Ascending aorta (tissue), 2 donors: ENCODE data around the gene PLA2G4F. TPM values are rescaled to one million over a fixed set of nuclear protein-coding genes. Genes with fewer than 3 reads are reported as not detected.

Experiments
- DNase-seq, 2 donors: peaks; one replicate each; pipeline ENCODE4 v3.0.0-alpha.2; 2019; ENCODE audit warnings: low spot score in 2 of 2
- H3K27ac ChIP-seq, 2 donors: fragments of 200-600 bp; sonication (generic); one replicate each; pipeline ENCODE4 v1.5.1; 2016 to 2017; ENCODE audit warnings: mild to moderate bottlenecking in 1 of 2
- H3K27me3 ChIP-seq: fragments of 200-600 bp; sonication (generic); one replicate; pipeline ENCODE4 v1.5.1; 2017
- H3K36me3 ChIP-seq, 2 donors: fragments of 200-600 bp; sonication (generic); one replicate each; pipeline ENCODE4 v1.5.1; 2016
- H3K4me1 ChIP-seq, 2 donors: fragments of 200-600 bp; sonication (generic); one replicate each; pipeline ENCODE4 v1.5.1; 2016 to 2017; ENCODE audit warnings: mild to moderate bottlenecking in 1 of 2
- H3K4me3 ChIP-seq, 2 donors: fragments of 200-600 bp; sonication (generic); one replicate each; pipeline ENCODE4 v1.5.1; 2016 to 2017; ENCODE audit warnings: mild to moderate bottlenecking in 1 of 2
- H3K9me3 ChIP-seq, 2 donors: fragments of 200-600 bp; sonication (generic); one replicate each; pipeline ENCODE4 v1.5.1; 2016
- intact Hi-C: fragments of 100-400 bp; cut with DNase I; formaldehyde crosslinking; loops from one replicate; pipeline ENCODE4 v1.15.1; 2023
- total RNA-seq: library from RNA; depleted of rRNA; stranded (reverse); fragments of >200 nt; gene quantifications from one replicate; pipeline ENCODE4 v1.1.0, GENCODE V29; 2016
- TF ChIP-seq, protein P1 (sequence below), 3 experiments: fragments of 200-600 bp in 2 of 3; fragments of 450-650 bp in 1 of 3; sonication (generic) in 2 of 3; IDR thresholded peaks; one replicate each; pipeline ENCODE4 v1.5.1; 2016 to 2019; ENCODE audit warnings: antibody characterized with exemption in 3 of 3, mild to moderate bottlenecking in 1 of 3, moderate library complexity in 1 of 3

PLA2G4F gene
- total RNA-seq, 1 donor from 2014 or later, result not detected

DNA sequence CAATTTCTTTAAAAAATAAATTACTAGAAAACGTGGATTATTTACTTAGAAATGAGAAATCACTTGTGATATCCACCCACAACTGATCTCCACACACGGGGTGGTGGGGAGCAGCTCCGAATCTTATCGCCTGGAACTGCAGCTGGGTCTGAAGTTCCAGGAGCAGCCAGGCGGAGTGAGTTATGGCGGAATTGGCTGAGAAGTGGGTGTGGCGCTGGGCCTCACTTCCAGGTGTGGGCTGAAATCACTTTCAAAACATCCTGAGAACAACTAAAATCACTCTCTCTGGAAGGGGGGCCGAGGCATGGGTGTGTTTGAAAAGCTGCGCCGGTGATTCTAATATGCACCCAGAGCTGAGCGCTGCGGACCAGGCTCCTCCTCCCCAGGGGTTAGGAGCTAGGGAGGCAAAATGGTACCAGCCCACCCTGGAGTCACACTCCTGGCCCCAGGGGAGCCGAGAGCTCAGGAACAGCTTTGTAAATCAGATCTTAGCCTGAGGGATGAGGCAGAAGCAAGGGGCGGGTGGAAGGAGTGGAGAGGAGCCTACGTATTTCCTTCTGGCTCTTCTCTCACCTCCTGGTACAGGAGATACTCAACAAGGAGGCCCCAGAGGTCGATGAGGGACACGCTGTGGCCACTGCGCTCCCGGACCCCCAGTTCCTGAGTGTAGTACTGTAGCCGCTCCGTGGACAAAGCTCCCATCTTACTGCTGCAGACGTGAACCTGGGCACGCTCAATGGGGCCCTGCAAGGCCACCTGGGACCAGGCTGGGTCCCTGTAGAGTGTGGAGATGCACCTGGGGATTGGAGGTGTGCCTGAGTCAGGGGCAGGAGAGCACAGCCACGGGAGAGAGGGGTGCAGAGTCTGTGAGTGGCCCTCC lies 9.6 kb downstream of the PLA2G4F start:
- H3K36me3 ChIP-seq, result no peaks in the 10 kb centered on the region
- intact Hi-C loops, result no loop called here
- H3K27me3 ChIP-seq, result no peaks in the 10 kb centered on the region
- H3K4me1 ChIP-seq, result peaks cover 0 to 3% of the 10 kb centered on the region in 2 donors
- TF ChIP-seq, protein P1, sequence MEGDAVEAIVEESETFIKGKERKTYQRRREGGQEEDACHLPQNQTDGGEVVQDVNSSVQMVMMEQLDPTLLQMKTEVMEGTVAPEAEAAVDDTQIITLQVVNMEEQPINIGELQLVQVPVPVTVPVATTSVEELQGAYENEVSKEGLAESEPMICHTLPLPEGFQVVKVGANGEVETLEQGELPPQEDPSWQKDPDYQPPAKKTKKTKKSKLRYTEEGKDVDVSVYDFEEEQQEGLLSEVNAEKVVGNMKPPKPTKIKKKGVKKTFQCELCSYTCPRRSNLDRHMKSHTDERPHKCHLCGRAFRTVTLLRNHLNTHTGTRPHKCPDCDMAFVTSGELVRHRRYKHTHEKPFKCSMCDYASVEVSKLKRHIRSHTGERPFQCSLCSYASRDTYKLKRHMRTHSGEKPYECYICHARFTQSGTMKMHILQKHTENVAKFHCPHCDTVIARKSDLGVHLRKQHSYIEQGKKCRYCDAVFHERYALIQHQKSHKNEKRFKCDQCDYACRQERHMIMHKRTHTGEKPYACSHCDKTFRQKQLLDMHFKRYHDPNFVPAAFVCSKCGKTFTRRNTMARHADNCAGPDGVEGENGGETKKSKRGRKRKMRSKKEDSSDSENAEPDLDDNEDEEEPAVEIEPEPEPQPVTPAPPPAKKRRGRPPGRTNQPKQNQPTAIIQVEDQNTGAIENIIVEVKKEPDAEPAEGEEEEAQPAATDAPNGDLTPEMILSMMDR (IDR thresholded peaks at IDR 0.05), result no peak
- no peak overlapping the region for H3K27ac ChIP-seq
- no peaks in the 10 kb centered on the region for H3K9me3 ChIP-seq
- H3K4me3 ChIP-seq, result no peak overlapping the region
- peak in 1 of 2 donors; percentile 37 for DNase-seq

- intact Hi-C loops, result no loop called here
- no peaks in the 10 kb centered on the region for H3K4me1 ChIP-seq
- H3K27ac ChIP-seq, result no peak overlapping the region
- no peak for DNase-seq
- H3K9me3 ChIP-seq, result no peaks in the 10 kb centered on the region
- H3K27me3 ChIP-seq, result no peaks in the 10 kb centered on the region
- no peaks in the 10 kb centered on the region for H3K36me3 ChIP-seq
- TF ChIP-seq, protein P1 (IDR thresholded peaks at IDR 0.05), result no peak
- H3K4me3 ChIP-seq, result no peak overlapping the region
These were observed 10.6 kb downstream of the PLA2G4F start for GRCh38 chr15:42145546-42146455.

- H3K9me3 ChIP-seq, result no peaks in the 10 kb centered on the region
- no peaks in the 10 kb centered on the region for H3K36me3 ChIP-seq
- H3K4me1 ChIP-seq, result no peaks in the 10 kb centered on the region
- no peak overlapping the region for H3K4me3 ChIP-seq
- H3K27ac ChIP-seq, result no peak overlapping the region
- DNase-seq, result no peak
- intact Hi-C loops, result no loop called here
- H3K27me3 ChIP-seq, result no peaks in the 10 kb centered on the region
- TF ChIP-seq, protein P1 (IDR thresholded peaks at IDR 0.05), result no peak
These were observed 11.5 kb downstream of the PLA2G4F start for GRCh38 chr15:42144841-42145375.

- no peak overlapping the region for H3K4me3 ChIP-seq
- no peaks in the 10 kb centered on the region for H3K4me1 ChIP-seq
- no peaks in the 10 kb centered on the region for H3K9me3 ChIP-seq
- H3K36me3 ChIP-seq, result no peaks in the 10 kb centered on the region
- H3K27ac ChIP-seq, result no peak overlapping the region
- DNase-seq, result no peak
- TF ChIP-seq, protein P1 (IDR thresholded peaks at IDR 0.05), result no peak
- intact Hi-C loops, result no loop called here
- H3K27me3 ChIP-seq, result no peaks in the 10 kb centered on the region
These were observed 12.4 kb downstream of the PLA2G4F start for GRCh38 chr15:42143866-42144625.

- DNase-seq, result no peak
- H3K36me3 ChIP-seq, result no peaks in the 10 kb centered on the region
- H3K9me3 ChIP-seq, result no peaks in the 10 kb centered on the region
- no peak overlapping the region for H3K27ac ChIP-seq
- intact Hi-C loops, result no loop called here
- H3K4me1 ChIP-seq, result no peaks in the 10 kb centered on the region
- TF ChIP-seq, protein P1 (IDR thresholded peaks at IDR 0.05), result no peak
- no peaks in the 10 kb centered on the region for H3K27me3 ChIP-seq
- H3K4me3 ChIP-seq, result no peak overlapping the region
These were observed 13.1 kb downstream of the PLA2G4F start for GRCh38 chr15:42143356-42143755.
